ENCODE measurements around the gene MATCAP1. TPM values are rescaled to one million over a fixed set of nuclear protein-coding genes. Genes with fewer than 3 reads are reported as not detected.

Gene MATCAP1
- total and polyA plus RNA-seq, 2 of the 13 experiments (the other 11 are each of a cell fraction or from before 2014, with no cell fraction given) = 11.2 to 24.5 TPM

GRCh38 chr16:67169642-67170167 is 14.1 kb downstream of the MATCAP1 start (continued):
- no peak for TF ChIP-seq GPBP1L1 (CRISPR knock-in tag; IDR thresholded peaks at IDR 0.05)
- TF ChIP-seq, protein P1, sequence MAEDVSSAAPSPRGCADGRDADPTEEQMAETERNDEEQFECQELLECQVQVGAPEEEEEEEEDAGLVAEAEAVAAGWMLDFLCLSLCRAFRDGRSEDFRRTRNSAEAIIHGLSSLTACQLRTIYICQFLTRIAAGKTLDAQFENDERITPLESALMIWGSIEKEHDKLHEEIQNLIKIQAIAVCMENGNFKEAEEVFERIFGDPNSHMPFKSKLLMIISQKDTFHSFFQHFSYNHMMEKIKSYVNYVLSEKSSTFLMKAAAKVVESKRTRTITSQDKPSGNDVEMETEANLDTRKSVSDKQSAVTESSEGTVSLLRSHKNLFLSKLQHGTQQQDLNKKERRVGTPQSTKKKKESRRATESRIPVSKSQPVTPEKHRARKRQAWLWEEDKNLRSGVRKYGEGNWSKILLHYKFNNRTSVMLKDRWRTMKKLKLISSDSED (CRISPR knock-in tag; IDR thresholded peaks at IDR 0.05) = no peak
- no peak for TF ChIP-seq PAWR (CRISPR knock-in tag; IDR thresholded peaks at IDR 0.05; ENCODE audit: borderline replicate concordance)
- TF ChIP-seq ZNF556 (CRISPR knock-in tag; IDR thresholded peaks at IDR 0.05; ENCODE audit: borderline replicate concordance) = peak; percentile 30; the same call in 1 of the 2 replicates
- TF ChIP-seq GLI4 (CRISPR knock-in tag; IDR thresholded peaks at IDR 0.05; ENCODE audit: borderline replicate concordance) = no peak
- no peak for TF ChIP-seq STAT5B (CRISPR knock-in tag; IDR thresholded peaks at IDR 0.05)
- peak; percentile 64 for TF ChIP-seq ZNF501 (CRISPR knock-in tag; IDR thresholded peaks at IDR 0.05)
- TF ChIP-seq HOXA5 (CRISPR knock-in tag; IDR thresholded peaks at IDR 0.05) = peak; percentile 37; the same call in 1 of the 2 replicates
- no peak for TF ChIP-seq CHD4 (IDR thresholded peaks at IDR 0.05; ENCODE audit: borderline replicate concordance, low read length)
- TF ChIP-seq, protein P2, sequence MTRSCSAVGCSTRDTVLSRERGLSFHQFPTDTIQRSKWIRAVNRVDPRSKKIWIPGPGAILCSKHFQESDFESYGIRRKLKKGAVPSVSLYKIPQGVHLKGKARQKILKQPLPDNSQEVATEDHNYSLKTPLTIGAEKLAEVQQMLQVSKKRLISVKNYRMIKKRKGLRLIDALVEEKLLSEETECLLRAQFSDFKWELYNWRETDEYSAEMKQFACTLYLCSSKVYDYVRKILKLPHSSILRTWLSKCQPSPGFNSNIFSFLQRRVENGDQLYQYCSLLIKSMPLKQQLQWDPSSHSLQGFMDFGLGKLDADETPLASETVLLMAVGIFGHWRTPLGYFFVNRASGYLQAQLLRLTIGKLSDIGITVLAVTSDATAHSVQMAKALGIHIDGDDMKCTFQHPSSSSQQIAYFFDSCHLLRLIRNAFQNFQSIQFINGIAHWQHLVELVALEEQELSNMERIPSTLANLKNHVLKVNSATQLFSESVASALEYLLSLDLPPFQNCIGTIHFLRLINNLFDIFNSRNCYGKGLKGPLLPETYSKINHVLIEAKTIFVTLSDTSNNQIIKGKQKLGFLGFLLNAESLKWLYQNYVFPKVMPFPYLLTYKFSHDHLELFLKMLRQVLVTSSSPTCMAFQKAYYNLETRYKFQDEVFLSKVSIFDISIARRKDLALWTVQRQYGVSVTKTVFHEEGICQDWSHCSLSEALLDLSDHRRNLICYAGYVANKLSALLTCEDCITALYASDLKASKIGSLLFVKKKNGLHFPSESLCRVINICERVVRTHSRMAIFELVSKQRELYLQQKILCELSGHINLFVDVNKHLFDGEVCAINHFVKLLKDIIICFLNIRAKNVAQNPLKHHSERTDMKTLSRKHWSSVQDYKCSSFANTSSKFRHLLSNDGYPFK (CRISPR knock-in tag; IDR thresholded peaks at IDR 0.05; ENCODE audit: borderline replicate concordance) = peak; percentile 16; the same call in 1 of the 2 replicates
- TF ChIP-seq ZNF790 (CRISPR knock-in tag; IDR thresholded peaks at IDR 0.05; ENCODE audit: borderline replicate concordance) = 0 out of 2 replicates have a peak, but pooled peaks have one; percentile 66
- TF ChIP-seq MTA3 (CRISPR knock-in tag; IDR thresholded peaks at IDR 0.05) = no peak
- TF ChIP-seq TRIM22 (IDR thresholded peaks at IDR 0.05) = no peak
- no peak for TF ChIP-seq ZNF138 (CRISPR knock-in tag; IDR thresholded peaks at IDR 0.05; ENCODE audit: low read depth)
- TF ChIP-seq REPIN1 (CRISPR knock-in tag; IDR thresholded peaks at IDR 0.05; ENCODE audit: borderline replicate concordance, low read depth) = peak; percentile 9; the same call in 1 of the 2 replicates

All from HepG2 (cell line).